Epithelial cell of proximal tubule (primary cell): ENCODE results near the gene KRTAP10-4. TPM values are rescaled to one million over a fixed set of nuclear protein-coding genes. Genes with fewer than 3 reads are reported as not detected.

Experiments
- DNase-seq: peaks from one replicate; pipeline ENCODE4 v3.0.0-alpha.2; 2011; ENCODE audit warnings: low read depth
- H3K4me3 ChIP-seq: 2 replicates; pipeline ENCODE4 v1.5.1; 2011; ENCODE audit warnings: low read depth, mild to moderate bottlenecking, low read length
- CTCF ChIP-seq: conservative IDR thresholded peaks from 2 replicates; pipeline ENCODE4 v1.5.1; 2012; ENCODE audit warnings: low read depth, mild to moderate bottlenecking, low read length
- total RNA-seq: library from RNA; depleted of rRNA; stranded (reverse); fragments of >200 nt; gene quantifications from 2 replicates; pipeline ENCODE4 v1.2.3, GENCODE V29; 2015

Gene KRTAP10-4
- total RNA-seq, 1 donor from 2014 or later: not detected

GRCh38 chr21:44564886-44565598 is 8.5 kb upstream of the KRTAP10-4 start:
- H3K4me3 ChIP-seq: no peak overlapping the region
- DNase-seq: no peak
- no peak for TF ChIP-seq CTCF

- no peak for DNase-seq
- H3K4me3 ChIP-seq: no peak overlapping the region
- TF ChIP-seq CTCF: no peak
Measured at GRCh38 chr21:44566403-44566802, 7.1 kb upstream of the KRTAP10-4 start.

DNA sequence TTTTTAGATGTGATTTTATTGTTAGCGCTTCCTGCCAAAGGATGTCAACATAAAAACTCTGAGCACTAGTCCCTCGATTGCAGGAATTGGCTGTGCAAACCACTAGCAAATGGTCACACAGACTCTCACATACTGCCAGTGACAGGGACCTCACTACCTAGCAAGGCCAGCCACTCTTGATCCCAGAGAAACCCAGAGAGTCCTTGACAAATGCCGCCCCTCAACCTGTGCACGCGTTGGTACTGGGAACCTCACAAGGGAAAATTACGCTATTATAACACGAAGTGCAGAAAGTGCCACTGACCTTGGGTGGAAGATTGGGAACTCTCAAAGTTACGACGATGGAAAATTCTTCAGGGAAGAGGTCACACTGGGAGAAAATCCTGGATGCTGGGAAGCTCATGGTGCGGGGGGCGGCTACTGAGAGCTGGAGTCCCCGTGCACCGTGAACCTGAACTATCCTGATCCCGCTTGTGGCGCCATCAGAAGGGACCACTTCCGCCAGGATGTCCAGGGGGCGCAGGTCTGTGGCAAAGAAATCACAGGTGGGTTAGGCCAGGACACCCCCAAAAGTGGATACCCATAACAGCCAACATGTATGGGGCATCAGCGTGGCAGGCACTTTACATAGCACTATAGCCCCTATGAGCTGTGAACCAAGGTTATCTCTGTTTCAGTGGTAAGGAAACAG is 5.9 kb upstream of the KRTAP10-4 start:
- no peak for TF ChIP-seq CTCF
- no peak for DNase-seq
- no peak overlapping the region for H3K4me3 ChIP-seq

GRCh38 chr21:44568261-44568660 is 5.3 kb upstream of the KRTAP10-4 start:
- TF ChIP-seq CTCF: no peak
- H3K4me3 ChIP-seq: no peak overlapping the region
- no peak for DNase-seq

DNA sequence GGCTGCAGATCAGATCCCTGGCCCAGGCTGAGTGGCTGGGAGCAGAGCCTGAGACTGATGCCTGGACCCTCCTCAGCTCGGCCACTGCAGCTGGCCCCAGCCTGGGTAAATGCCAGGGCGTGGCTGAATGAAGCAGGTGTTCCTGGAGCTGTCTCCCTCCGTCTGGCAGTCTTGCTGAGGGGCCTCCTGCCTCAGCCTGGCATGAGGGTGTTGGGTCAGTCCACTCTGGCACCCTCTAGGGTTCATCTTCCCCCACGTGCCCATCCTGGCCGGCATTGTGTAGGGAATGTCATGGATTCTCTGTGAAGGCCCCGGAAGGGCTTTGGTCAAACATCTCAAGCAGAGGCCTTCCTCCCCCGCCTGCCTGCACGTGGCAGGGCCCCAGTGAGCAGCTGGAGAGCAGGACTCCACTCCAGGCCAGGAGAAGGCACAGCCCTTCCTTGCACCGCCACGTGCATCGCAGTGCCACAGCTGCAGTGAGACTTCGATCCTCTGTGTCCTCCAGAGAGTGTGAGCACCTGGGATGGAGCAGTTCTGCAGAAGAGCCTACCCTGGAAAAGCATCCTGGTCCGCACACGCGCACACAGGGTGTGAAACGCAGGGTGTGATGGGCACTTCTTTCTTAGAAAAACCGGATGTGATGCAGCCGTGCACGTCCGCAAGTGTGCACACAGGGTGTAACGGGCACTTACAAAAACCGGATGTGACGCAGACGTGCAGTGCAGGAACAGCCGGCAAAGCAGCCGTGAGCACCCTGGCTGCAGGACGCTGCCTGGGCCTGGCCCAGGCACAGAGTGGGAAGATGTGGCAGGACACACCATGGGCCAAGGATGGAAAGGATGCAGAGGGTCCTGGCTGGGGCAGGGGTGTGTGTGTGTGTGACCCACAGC is 4.6 kb upstream of the KRTAP10-4 start:
- TF ChIP-seq CTCF: no peak
- no peak overlapping the region for H3K4me3 ChIP-seq
- DNase-seq: no peak

DNA sequence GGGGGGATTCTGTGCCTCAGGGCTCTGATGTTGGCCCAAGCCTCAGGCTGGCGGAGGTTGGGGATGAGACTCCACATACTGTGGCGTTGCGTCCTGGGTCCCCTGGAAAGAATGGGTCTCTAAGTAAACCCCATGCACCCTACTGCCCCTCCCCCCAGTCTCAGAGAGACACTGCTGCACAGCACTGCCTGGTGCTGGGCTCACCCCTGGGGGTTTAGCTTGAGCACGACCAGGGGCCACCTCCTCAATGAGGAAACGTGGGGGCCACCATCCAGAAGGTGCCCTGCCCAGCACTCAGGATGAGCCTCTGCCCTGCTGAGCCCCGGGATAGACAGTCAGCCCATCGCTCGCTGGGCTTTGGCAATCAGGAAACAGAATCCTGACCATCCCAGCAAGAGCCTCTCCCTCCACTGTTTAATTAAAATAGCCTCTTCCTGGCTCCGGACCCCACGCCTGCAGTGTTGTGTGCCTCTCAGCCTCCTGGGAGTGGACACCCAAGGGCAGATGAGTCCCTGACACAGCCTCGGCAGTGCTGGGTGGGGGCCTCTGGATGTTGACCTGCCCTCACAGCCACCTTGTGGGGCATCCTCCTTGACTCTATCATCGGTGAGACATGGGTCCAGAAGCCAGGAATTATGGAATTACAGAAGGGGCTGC is 3.5 kb upstream of the KRTAP10-4 start:
- DNase-seq: no peak
- H3K4me3 ChIP-seq: no peak overlapping the region
- TF ChIP-seq CTCF: no peak
